Stomach (tissue), 4 donors: ENCODE measurements around the gene SPATA9.

Source experiments
- CTCF ChIP-seq, 7 experiments: fragments of 450-650 bp in 4 of 7; fragments of 200-600 bp in 3 of 7; sonication (generic) in 3 of 7; IDR thresholded peaks; one replicate each; pipeline ENCODE4 v1.5.1; 2016 to 2019; ENCODE audit warnings: antibody characterized with exemption in 7 of 7, control low read depth in 2 of 7, mild to moderate bottlenecking in 1 of 7
- EP300 ChIP-seq: sonication (generic); formaldehyde crosslinking; IDR thresholded peaks from one replicate; pipeline ENCODE4 v1.6.1; 2017; ENCODE audit warnings: antibody characterized with exemption
- POLR2A ChIP-seq, 4 donors: fragments of 450-650 bp; IDR thresholded peaks; one replicate each; pipeline ENCODE4 v1.6.1; 2016; ENCODE audit warnings: antibody characterized with exemption in 4 of 4, control low read depth in 2 of 4, mild to moderate bottlenecking in 1 of 4, moderate library complexity in 1 of 4
- POLR2AphosphoS5 ChIP-seq, 3 donors: sonication (generic); formaldehyde crosslinking; IDR thresholded peaks; one replicate each; pipeline ENCODE4 v1.6.1; 2016; ENCODE audit warnings: antibody characterized with exemption in 3 of 3

- TF ChIP-seq CTCF (IDR thresholded peaks at IDR 0.05) (no peak), POLR2A (IDR thresholded peaks at IDR 0.05) (no peak), POLR2AphosphoS5 (IDR thresholded peaks at IDR 0.05) (no peak), EP300 (no peak)
Measured at GRCh38 chr5:95615164-95615467, 67.7 kb downstream of the SPATA9 start.
